Neural crest cell (in vitro differentiated cells): ENCODE data around the gene MYBPC3. TPM values are rescaled to one million over a fixed set of nuclear protein-coding genes. Genes with fewer than 3 reads are reported as not detected.
"Not testable (repeated sequence)": the region's sequence is repeated elsewhere in the genome, so short reads cannot be mapped to it uniquely, and the experiment has no call there.

Experiments
- DNase-seq: peaks from one replicate; pipeline ENCODE4 v3.0.0; 2021; ENCODE audit warnings: low read depth, mixed read lengths, low spot score
- H3K27ac Mint-ChIP-seq: one replicate; pipeline ENCODE4 v1.8.0; 2021; ENCODE audit warnings: mild to moderate bottlenecking, mixed read lengths; ENCODE audit not compliant: unreplicated experiment
- H3K27me3 Mint-ChIP-seq: 2 replicates; pipeline ENCODE4 v1.8.0; 2021; ENCODE audit warnings: low read depth, mild to moderate bottlenecking, mixed read lengths
- H3K36me3 Mint-ChIP-seq: 2 replicates; pipeline ENCODE4 v1.8.0; 2021; ENCODE audit warnings: low read depth, mild to moderate bottlenecking, mixed read lengths
- H3K4me1 Mint-ChIP-seq: 2 replicates; pipeline ENCODE4 v1.8.0; 2021; ENCODE audit warnings: mixed read lengths
- H3K4me3 Mint-ChIP-seq: one replicate; pipeline ENCODE4 v1.8.0; 2021; ENCODE audit warnings: mild to moderate bottlenecking, mixed read lengths
- H3K9me3 Mint-ChIP-seq: 2 replicates; pipeline ENCODE4 v1.8.0; 2021; ENCODE audit warnings: mixed read lengths
- CTCF ChIP-seq: fragments of 200-600 bp; sonication (generic); conservative IDR thresholded peaks from 2 replicates; pipeline ENCODE4 v1.5.0; 2021; ENCODE audit warnings: antibody characterized with exemption, mild to moderate bottlenecking
- total RNA-seq: library from RNA; stranded (reverse); gene quantifications from 2 replicates; pipeline ENCODE4 v1.2.1, GENCODE V29; 2021

The MYBPC3 gene
- total RNA-seq, 1 donor from 2014 or later, result not detected

DNA sequence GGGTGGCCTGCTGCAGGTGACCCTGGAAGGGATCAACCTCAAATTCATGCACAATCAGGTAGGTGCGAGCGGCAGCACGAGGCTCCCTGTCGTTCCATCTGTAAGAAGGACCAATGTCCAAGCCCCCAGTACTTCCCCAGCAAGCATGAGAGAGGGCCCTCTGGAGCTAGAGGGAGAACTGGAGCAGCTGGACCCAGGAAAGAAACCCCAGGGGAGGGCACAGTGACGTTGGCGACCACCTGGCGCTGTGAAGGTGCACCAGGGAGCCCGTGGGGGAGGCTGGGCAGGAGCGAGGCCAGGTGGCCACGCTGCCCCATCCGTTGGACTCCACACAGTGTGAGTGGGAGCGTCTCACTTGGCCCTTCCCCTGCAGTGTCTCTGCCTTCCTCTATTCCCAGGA, 28.0 kb downstream of the MYBPC3 start:
- H3K4me1 Mint-ChIP-seq, result no peaks in the 10 kb centered on the region

DNA sequence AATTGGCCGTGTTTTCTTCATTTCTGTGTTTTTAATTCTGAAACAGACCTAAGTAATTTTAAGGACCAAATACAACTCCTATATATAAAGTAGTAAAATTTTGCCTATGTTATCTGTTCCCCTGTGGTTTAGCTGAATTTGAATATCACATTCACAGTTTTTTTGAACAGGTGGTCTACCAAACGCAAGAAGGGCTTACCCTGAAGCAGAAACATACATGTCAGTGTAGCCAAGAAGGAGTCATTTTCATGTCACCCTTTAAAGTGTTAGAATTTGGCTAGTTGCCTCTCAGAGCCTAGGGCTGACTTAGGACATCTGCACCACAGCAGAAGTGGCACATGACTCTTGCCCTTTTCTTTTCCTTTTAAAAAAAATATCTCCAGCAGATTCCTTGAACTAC, 34.3 kb downstream of the MYBPC3 start:
- no peak for DNase-seq
- Mint-ChIP-seq H3K4me1 (no peaks in the 10 kb centered on the region), H3K9me3 (no peaks in the 10 kb centered on the region), H3K27me3 (no peaks in the 10 kb centered on the region), H3K4me3 (no peak overlapping the region), H3K27ac (no peak overlapping the region), H3K36me3 (peaks cover 8% of the 10 kb centered on the region)
- TF ChIP-seq CTCF, result no peak

More for the DNA sequence above, 28.0 kb downstream of the MYBPC3 start:
- H3K27me3 Mint-ChIP-seq, result no peaks in the 10 kb centered on the region
- no peak for TF ChIP-seq CTCF
- no peaks in the 10 kb centered on the region for H3K9me3 Mint-ChIP-seq
- H3K36me3 Mint-ChIP-seq, result peaks cover 7% of the 10 kb centered on the region
- no peak for DNase-seq
- no peak overlapping the region for H3K27ac Mint-ChIP-seq
- no peak overlapping the region for H3K4me3 Mint-ChIP-seq

- Mint-ChIP-seq H3K27ac (no peak overlapping the region), H3K9me3 (no peaks in the 10 kb centered on the region), H3K4me3 (no peak overlapping the region), H3K4me1 (no peaks in the 10 kb centered on the region), H3K36me3 (peaks cover 8% of the 10 kb centered on the region), H3K27me3 (no peaks in the 10 kb centered on the region)
- DNase-seq, result no peak
- TF ChIP-seq CTCF, result no peak
Measured at GRCh38 chr11:47317064-47317828, 35.3 kb downstream of the MYBPC3 start.

DNA sequence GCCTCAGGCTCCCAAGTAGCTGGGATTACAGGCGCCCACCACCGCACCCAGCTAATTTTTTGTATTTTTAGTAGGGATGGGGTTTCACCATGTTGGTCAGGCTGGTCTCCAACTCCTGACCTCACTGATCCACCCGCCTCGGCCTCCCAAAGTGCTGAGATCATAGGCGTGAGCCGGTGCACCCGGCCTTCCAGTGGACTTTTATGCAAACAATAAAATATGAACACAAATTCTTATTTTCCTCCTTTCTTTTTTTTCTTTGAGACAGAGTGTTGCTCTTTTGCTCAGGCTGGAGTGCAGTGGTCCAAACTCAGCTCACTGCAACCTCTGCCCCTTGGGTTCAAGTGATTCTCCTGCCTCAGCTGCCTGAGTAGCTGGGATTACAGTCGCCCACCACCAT, 36.0 kb downstream of the MYBPC3 start:
- H3K36me3 Mint-ChIP-seq, H3K9me3 Mint-ChIP-seq, DNase-seq, H3K27me3 Mint-ChIP-seq, H3K4me3 Mint-ChIP-seq, H3K4me1 Mint-ChIP-seq, H3K27ac Mint-ChIP-seq: not testable (repeated sequence)

DNA sequence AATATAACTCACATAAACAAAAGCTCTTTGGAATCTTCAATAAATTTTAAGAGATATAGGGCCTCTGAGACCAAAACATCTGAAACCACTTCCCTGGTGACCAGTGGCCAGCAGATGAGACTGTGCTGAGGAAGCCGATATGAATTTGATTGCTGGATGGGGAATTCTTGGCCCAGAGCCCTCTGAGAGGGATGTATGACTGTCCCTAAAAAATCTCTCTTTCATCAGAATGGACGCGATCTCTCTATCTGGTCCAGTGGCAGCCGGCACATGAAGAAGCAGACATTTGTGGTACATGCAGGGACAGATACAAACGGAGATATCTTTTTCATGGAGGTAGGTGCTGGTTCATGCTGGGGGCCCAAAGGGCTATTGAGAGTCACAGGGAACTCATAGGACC, 37.5 kb downstream of the MYBPC3 start:
- no peaks in the 10 kb centered on the region for H3K27me3 Mint-ChIP-seq
- no peaks in the 10 kb centered on the region for H3K9me3 Mint-ChIP-seq
- DNase-seq, result no peak
- no peak for TF ChIP-seq CTCF
- H3K27ac Mint-ChIP-seq, result no peak overlapping the region
- H3K36me3 Mint-ChIP-seq, result peaks cover 8% of the 10 kb centered on the region
- H3K4me1 Mint-ChIP-seq, result no peaks in the 10 kb centered on the region
- H3K4me3 Mint-ChIP-seq, result no peak overlapping the region

- DNase-seq, result no peak
- H3K36me3 Mint-ChIP-seq, result peaks cover 13% of the 10 kb centered on the region
Measured at GRCh38 chr11:47308050-47308823, 44.3 kb downstream of the MYBPC3 start.

More at GRCh38 chr11:47308050-47308823, 44.3 kb downstream of the MYBPC3 start:
- H3K4me3 Mint-ChIP-seq, result no peak overlapping the region
- H3K9me3 Mint-ChIP-seq, result peaks cover 3% of the 10 kb centered on the region
- TF ChIP-seq CTCF, result no peak
- peaks cover 7% of the 10 kb centered on the region for H3K4me1 Mint-ChIP-seq
- peak overlapping the region; percentile 39 for H3K27ac Mint-ChIP-seq
- no peaks in the 10 kb centered on the region for H3K27me3 Mint-ChIP-seq
